HepG2 (cell line): ENCODE measurements around the gene CORO1C. TPM values are rescaled to one million over a fixed set of nuclear protein-coding genes. Genes with fewer than 3 reads are reported as not detected.

Source experiments
- ETV6 ChIP-seq: sonication (generic); formaldehyde crosslinking; conservative IDR thresholded peaks from 2 replicates; pipeline ENCODE4 v1.4.0; 2020; ENCODE audit warnings: missing genetic modification reagents
- KMT2A ChIP-seq: sonication (generic); formaldehyde crosslinking; IDR thresholded peaks from 2 replicates; pipeline ENCODE4 v1.4.0; 2020; ENCODE audit warnings: missing genetic modification reagents
- MAFF ChIP-seq: IDR thresholded peaks from 2 replicates; pipeline ENCODE4 v1.6.1; 2011; ENCODE audit warnings: low read depth, low read length, improper control_type of control experiment
- NCOA2 ChIP-seq: sonication (generic); formaldehyde crosslinking; IDR thresholded peaks from 2 replicates; pipeline ENCODE4 v1.8.0; 2022; ENCODE audit warnings: inconsistent platforms
- PHF20 ChIP-seq: sonication (generic); formaldehyde crosslinking; IDR thresholded peaks from 2 replicates; pipeline ENCODE4 v1.5.0; 2020; ENCODE audit warnings: mild to moderate bottlenecking, missing genetic modification reagents
- SIN3B ChIP-seq: fragments of 150-350 bp; IDR thresholded peaks from 2 replicates; pipeline ENCODE4 v1.6.1; 2014; ENCODE audit warnings: low read length
- SMARCC2 ChIP-seq: fragments of 450-650 bp; IDR thresholded peaks from 2 replicates; pipeline ENCODE4 v1.6.1; 2017; ENCODE audit warnings: antibody characterized with exemption, mild to moderate bottlenecking
- SRSF9 ChIP-seq: fragments of 200-400 bp; formaldehyde crosslinking; IDR thresholded peaks from 2 replicates; pipeline ENCODE4 v1.6.1; 2018; ENCODE audit warnings: borderline replicate concordance, mild to moderate bottlenecking, low read depth, low read length; ENCODE audit not compliant: insufficient read depth, poor library complexity, severe bottlenecking
- TBX3 ChIP-seq: fragments of 450-650 bp; IDR thresholded peaks from 2 replicates; pipeline ENCODE4 v1.6.1; 2017; ENCODE audit warnings: antibody characterized with exemption, mild to moderate bottlenecking, inconsistent platforms, borderline replicate concordance
- ZBTB25 ChIP-seq: IDR thresholded peaks from 2 replicates; pipeline ENCODE4 v1.6.1; 2018; ENCODE audit warnings: missing genetic modification reagents
- ZNF282 ChIP-seq: fragments of 450-650 bp; IDR thresholded peaks from 2 replicates; pipeline ENCODE4 v1.6.1; 2018; ENCODE audit not compliant: partially characterized antibody
- ZNF292 ChIP-seq: sonication (generic); formaldehyde crosslinking; IDR thresholded peaks from 2 replicates; pipeline ENCODE4 v1.8.1; 2022; ENCODE audit warnings: mild to moderate bottlenecking, low read depth, missing genetic modification reagents, borderline replicate concordance
- ZNF552 ChIP-seq: sonication (generic); formaldehyde crosslinking; IDR thresholded peaks from 2 replicates; pipeline ENCODE4 v1.9.0; 2022; ENCODE audit warnings: missing genetic modification reagents, mild to moderate bottlenecking, borderline replicate concordance
- ZNF775 ChIP-seq: sonication (generic); formaldehyde crosslinking; IDR thresholded peaks from 2 replicates; pipeline ENCODE4 v1.4.0; 2020; ENCODE audit warnings: missing genetic modification reagents, mild to moderate bottlenecking, moderate library complexity, borderline replicate concordance
- polyA plus RNA-seq, 8 experiments: library from polyadenylated mRNA; depleted of rRNA in 3 of 8; stranded (reverse) in 7 of 8; unstranded in 1 of 8; fragments of >200 nt; fragmentation: Illumina TruSeq in 4 of 8; extraction: Trizol in 4 of 8; gene quantifications; 2 replicates each; pipeline versions ENCODE4 v1.2.1 to v1.2.3, GENCODE V29; 2011 to 2016; ENCODE audit warnings: low read depth in 4 of 8, missing spikeins in 1 of 8, mixed read lengths in 1 of 8; ENCODE audit not compliant: insufficient read depth in 1 of 8
- total RNA-seq, 5 experiments: library from RNA; depleted of rRNA; stranded (reverse); fragments of >200 nt; fragmentation: Illumina TruSeq; extraction: Trizol; gene quantifications; 2 replicates each; pipeline ENCODE4 v1.2.3, GENCODE V29; 2016; ENCODE audit warnings: low read depth in 1 of 5
- TF ChIP-seq, protein P1 (sequence below): sonication (generic); formaldehyde crosslinking; IDR thresholded peaks from 2 replicates; pipeline ENCODE4 v1.9.0; 2021; ENCODE audit warnings: mild to moderate bottlenecking, missing genetic modification reagents
- TF ChIP-seq, protein P2 (sequence below): sonication (generic); formaldehyde crosslinking; IDR thresholded peaks from 2 replicates; pipeline ENCODE4 v1.4.0; 2020; ENCODE audit warnings: missing genetic modification reagents

Gene CORO1C
- total and polyA plus RNA-seq, 2 of the 13 experiments (the other 11 are each of a cell fraction or from before 2014, with no cell fraction given), result 73.7 to 131 TPM

- no peak for TF ChIP-seq TBX3
- no peak for TF ChIP-seq ZNF552 (CRISPR knock-in tag)
- TF ChIP-seq NCOA2 (CRISPR knock-in tag), result 0 out of 2 replicates have a peak, but pooled peaks have one; percentile 39
- peak; percentile 57; the same call in 1 of the 2 replicates for TF ChIP-seq KMT2A
- no peak for TF ChIP-seq MAFF
- TF ChIP-seq, protein P1, sequence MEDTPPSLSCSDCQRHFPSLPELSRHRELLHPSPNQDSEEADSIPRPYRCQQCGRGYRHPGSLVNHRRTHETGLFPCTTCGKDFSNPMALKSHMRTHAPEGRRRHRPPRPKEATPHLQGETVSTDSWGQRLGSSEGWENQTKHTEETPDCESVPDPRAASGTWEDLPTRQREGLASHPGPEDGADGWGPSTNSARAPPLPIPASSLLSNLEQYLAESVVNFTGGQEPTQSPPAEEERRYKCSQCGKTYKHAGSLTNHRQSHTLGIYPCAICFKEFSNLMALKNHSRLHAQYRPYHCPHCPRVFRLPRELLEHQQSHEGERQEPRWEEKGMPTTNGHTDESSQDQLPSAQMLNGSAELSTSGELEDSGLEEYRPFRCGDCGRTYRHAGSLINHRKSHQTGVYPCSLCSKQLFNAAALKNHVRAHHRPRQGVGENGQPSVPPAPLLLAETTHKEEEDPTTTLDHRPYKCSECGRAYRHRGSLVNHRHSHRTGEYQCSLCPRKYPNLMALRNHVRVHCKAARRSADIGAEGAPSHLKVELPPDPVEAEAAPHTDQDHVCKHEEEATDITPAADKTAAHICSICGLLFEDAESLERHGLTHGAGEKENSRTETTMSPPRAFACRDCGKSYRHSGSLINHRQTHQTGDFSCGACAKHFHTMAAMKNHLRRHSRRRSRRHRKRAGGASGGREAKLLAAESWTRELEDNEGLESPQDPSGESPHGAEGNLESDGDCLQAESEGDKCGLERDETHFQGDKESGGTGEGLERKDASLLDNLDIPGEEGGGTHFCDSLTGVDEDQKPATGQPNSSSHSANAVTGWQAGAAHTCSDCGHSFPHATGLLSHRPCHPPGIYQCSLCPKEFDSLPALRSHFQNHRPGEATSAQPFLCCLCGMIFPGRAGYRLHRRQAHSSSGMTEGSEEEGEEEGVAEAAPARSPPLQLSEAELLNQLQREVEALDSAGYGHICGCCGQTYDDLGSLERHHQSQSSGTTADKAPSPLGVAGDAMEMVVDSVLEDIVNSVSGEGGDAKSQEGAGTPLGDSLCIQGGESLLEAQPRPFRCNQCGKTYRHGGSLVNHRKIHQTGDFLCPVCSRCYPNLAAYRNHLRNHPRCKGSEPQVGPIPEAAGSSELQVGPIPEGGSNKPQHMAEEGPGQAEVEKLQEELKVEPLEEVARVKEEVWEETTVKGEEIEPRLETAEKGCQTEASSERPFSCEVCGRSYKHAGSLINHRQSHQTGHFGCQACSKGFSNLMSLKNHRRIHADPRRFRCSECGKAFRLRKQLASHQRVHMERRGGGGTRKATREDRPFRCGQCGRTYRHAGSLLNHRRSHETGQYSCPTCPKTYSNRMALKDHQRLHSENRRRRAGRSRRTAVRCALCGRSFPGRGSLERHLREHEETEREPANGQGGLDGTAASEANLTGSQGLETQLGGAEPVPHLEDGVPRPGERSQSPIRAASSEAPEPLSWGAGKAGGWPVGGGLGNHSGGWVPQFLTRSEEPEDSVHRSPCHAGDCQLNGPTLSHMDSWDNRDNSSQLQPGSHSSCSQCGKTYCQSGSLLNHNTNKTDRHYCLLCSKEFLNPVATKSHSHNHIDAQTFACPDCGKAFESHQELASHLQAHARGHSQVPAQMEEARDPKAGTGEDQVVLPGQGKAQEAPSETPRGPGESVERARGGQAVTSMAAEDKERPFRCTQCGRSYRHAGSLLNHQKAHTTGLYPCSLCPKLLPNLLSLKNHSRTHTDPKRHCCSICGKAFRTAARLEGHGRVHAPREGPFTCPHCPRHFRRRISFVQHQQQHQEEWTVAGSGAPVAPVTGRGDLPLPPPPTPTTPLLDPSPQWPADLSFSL (CRISPR knock-in tag), result no peak
- TF ChIP-seq ETV6 (CRISPR knock-in tag), result no peak
- TF ChIP-seq SRSF9, result no peak
- peak; percentile 28; the same call in 1 of the 2 replicates for TF ChIP-seq ZBTB25
- TF ChIP-seq SMARCC2, result no peak
- no peak for TF ChIP-seq ZNF282
- no peak for TF ChIP-seq PHF20 (CRISPR knock-in tag)
- TF ChIP-seq, protein P2, sequence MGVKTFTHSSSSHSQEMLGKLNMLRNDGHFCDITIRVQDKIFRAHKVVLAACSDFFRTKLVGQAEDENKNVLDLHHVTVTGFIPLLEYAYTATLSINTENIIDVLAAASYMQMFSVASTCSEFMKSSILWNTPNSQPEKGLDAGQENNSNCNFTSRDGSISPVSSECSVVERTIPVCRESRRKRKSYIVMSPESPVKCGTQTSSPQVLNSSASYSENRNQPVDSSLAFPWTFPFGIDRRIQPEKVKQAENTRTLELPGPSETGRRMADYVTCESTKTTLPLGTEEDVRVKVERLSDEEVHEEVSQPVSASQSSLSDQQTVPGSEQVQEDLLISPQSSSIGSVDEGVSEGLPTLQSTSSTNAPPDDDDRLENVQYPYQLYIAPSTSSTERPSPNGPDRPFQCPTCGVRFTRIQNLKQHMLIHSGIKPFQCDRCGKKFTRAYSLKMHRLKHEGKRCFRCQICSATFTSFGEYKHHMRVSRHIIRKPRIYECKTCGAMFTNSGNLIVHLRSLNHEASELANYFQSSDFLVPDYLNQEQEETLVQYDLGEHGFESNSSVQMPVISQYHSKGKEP (CRISPR knock-in tag), result no peak
- TF ChIP-seq SIN3B, result no peak
- TF ChIP-seq ZNF775, result no peak
- peak; percentile 59; the same call in 1 of the 2 replicates for TF ChIP-seq ZNF292 (CRISPR knock-in tag)
Observed at GRCh38 chr12:108689314-108690190, 41.8 kb downstream of the CORO1C start (continued).
